ENCODE data around the gene OR2B2.

DNA sequence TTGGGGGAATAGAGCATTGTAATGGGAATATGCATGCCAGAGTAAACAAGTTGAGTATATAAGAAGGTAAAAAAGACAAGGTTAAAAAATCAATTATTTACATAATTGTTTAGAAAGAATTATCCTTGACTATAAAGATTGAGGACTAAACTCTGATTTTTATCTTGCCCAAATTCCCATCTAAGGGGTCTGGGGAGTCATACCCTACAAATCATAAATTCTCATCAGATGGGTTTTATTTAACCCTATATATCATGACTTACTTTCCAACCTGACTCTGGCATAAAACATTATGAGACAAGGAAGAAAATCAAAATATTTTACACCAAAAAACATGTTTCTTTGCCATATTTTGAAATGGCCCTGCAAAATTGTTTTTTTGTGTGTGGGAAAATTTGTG is 12.7 kb downstream of the OR2B2 start:
- TF ChIP-seq POLR2AphosphoS5 (IDR thresholded peaks at IDR 0.05; ENCODE audit: low read depth, low read length) (no peak), TAF1 (IDR thresholded peaks at IDR 0.05; ENCODE audit: borderline replicate concordance, insufficient read depth, low read length) (no peak)

Data from PFSK-1 (cell line).